HG02852 (cell line): ENCODE results near the gene CCDC201.

Source experiments
- ATAC-seq: cut with Tn5 transposase; IDR thresholded peaks from one replicate; pipeline ENCODE4 v1.9.1; 2021; ENCODE audit warnings: mild to moderate bottlenecking, moderate library complexity; ENCODE audit not compliant: unreplicated experiment

Gene CCDC201

GRCh38 chr7:45893996-45894664 lies 21.2 kb upstream of the CCDC201 start:
- ATAC-seq, result no peak

GRCh38 chr7:45893374-45893995 lies 20.6 kb upstream of the CCDC201 start:
- ATAC-seq, result no peak

GRCh38 chr7:45892407-45893035 lies 19.6 kb upstream of the CCDC201 start:
- no peak for ATAC-seq

- no peak for ATAC-seq
These were observed 18.9 kb upstream of the CCDC201 start for GRCh38 chr7:45891462-45892402.

GRCh38 chr7:45890902-45891461 lies 18.1 kb upstream of the CCDC201 start:
- no peak for ATAC-seq

- no peak for ATAC-seq
These were observed 17.4 kb upstream of the CCDC201 start for GRCh38 chr7:45890125-45890901.

- ATAC-seq, result no peak
These were observed 16.6 kb upstream of the CCDC201 start for GRCh38 chr7:45889367-45890067.

GRCh38 chr7:45888993-45889366 lies 16.1 kb upstream of the CCDC201 start:
- ATAC-seq, result no peak

- ATAC-seq, result no peak
These were observed 15.5 kb upstream of the CCDC201 start, which contains the start of gene IGFBP1 for GRCh38 chr7:45888185-45888992. Gene IGFBP1 (plus strand): TSS chr7:45888488. CDS start chr7:45888653, 165 bp downstream.

- no peak for ATAC-seq
These were observed 14.2 kb upstream of the CCDC201 start for GRCh38 chr7:45886931-45887667.

- no peak for ATAC-seq
These were observed 12.5 kb upstream of the CCDC201 start for GRCh38 chr7:45885264-45885882.

GRCh38 chr7:45884136-45884535 lies 11.3 kb upstream of the CCDC201 start:
- ATAC-seq, result no peak

GRCh38 chr7:45882465-45882810 lies 9.6 kb upstream of the CCDC201 start:
- no peak for ATAC-seq

- no peak for ATAC-seq
These were observed 9.0 kb upstream of the CCDC201 start for GRCh38 chr7:45881759-45882464.

GRCh38 chr7:45881280-45881758 lies 8.4 kb upstream of the CCDC201 start:
- no peak for ATAC-seq

GRCh38 chr7:45880433-45880860 lies 7.6 kb upstream of the CCDC201 start:
- no peak for ATAC-seq
